Astrocyte (in vitro differentiated cells and primary cell): ENCODE measurements around the gene ADGRD1.

ENCODE experiments used
- CTCF ChIP-seq: IDR thresholded peaks from 2 replicates; pipeline ENCODE4 v1.5.1; 2011; ENCODE audit warnings: low read depth, mild to moderate bottlenecking, inconsistent platforms, low read length, moderate library complexity; ENCODE audit not compliant: insufficient read depth
- EZH2 ChIP-seq: IDR thresholded peaks from 2 replicates; pipeline ENCODE4 v1.6.1; 2012; ENCODE audit warnings: mild to moderate bottlenecking, low read length, inconsistent platforms; ENCODE audit not compliant: insufficient read depth

DNA sequence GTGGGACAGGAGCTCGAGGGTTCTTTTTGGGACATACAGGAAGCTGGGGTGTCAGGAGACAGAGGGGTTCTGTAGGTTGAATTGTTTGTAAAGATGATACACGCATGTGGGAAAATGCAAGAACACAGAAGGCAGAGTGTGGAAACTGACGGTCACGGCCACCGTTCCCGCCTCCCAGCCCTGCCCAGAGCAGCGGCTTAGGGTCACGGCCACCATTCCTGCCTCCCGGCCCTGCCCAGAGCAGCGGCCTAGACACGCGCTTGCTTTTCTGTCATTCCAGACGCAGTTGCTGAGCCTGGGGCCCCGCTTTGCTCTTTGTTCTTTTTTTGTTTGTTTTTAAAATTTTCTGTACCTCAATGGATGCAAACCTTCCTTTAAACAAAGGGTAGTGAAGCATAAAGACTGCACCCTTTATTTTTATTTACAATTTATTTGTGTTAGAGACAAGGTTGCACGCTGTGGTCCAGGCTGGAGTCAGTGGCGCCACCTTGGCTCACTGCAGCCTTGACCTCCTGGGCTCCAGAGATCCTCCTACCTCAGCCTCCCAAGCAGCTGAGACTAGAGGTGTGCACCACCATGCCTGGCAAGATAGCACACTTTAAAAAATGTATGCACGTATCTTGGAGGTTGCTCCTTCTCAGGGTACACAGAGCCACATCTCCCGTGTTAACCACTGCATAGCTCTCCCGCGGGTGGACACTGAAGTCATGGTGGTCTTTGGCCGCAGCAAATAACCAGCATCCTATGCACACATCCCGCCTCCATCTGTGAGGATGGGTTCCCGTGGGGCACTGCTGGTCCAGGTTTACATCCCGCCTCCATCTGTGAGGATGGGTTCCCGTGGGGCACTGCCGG is 142.3 kb downstream of the ADGRD1 start:
- TF ChIP-seq CTCF (no peak), EZH2 (no peak)
